GM19452 (cell line): ENCODE results near the gene GNG14.
A peak's percentile ranks its signal among the peaks of the same experiment; 100 is the strongest.
"Not testable (repeated sequence)": the region's sequence is repeated elsewhere in the genome, so short reads cannot be mapped to it uniquely, and the experiment has no call there.

Experiments used
- ATAC-seq: cut with Tn5 transposase; IDR thresholded peaks from one replicate; pipeline ENCODE4 v1.9.1; 2021; ENCODE audit not compliant: unreplicated experiment

GNG14 gene

GRCh38 chr19:12695997-12696365, 8.2 kb downstream of the GNG14 start:
- peak; percentile 9 for ATAC-seq

DNA sequence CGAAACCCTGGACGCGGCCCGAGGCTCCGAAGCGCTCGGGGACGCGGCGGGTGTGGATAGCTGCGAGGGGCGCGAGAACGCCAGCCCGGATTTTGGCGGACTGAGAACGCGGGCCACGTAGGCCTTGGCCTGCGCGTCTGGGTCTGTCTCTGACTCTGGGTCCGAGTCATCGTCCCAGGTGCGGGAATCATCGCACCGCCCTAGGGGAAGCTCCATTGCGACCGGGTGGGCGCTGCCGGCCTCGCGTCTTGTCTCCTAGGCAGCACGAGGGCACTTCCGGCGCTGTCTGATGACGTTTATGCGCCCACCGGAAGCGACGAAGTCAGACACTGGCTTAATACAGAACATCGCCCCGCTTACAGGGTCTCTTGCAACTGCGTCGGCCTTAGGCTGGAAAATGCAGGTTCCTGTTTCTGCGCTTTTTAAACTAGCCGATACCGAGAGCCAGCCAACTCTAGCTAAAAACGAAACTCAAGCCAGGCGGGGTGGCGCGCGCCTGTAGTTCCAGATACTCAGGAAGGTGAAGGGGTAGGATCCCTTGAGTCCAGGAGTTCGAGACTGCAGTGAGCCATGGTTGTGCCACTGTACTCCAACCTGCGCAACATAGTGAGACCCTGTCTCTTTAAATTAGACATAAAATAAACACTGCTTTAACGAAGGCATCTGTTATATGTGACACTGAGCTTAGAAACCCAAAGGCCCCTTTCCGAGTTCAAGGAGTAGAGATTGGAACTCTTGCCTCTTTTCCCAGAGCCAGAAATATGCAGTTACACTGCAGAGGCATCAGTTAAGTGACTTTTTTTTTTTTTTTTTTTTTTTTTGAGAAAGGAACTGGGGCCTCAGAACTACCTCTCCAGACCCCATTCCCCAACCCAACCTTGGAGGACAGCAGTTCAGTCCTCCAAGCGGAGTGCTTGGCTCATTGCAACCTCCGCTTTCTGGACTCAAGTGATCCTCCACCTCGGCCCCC, 8.9 kb downstream of the GNG14 start, which contains the start of gene FBXW9:
FBXW9 (minus strand) TSS at position 266 of the 970 bp plus-strand sequence; CDS start at position 216, 50 bp downstream.
- peak; percentile 79 for ATAC-seq

GRCh38 chr19:12697425-12697824, 9.6 kb downstream of the GNG14 start:
- ATAC-seq = not testable (repeated sequence)

DNA sequence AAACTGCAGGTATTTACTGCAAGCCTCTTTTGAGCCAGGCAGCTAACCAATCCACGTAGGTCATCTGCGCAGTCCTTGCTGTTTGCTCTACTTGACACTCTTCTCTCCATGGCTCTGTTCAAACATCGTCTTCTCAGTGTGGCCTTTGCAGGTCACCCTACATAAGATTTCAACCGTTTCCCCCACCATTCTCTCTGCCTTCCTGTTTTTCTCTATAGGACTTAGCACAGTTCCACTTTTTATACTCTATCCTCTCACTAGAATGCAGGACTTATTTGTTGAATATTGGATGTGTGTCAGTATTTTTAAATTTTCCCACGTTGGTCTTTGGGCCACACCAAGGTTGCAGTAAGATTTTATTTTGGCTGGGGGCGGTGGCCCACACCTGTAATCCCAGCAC, 10.3 kb downstream of the GNG14 start:
- no peak for ATAC-seq

GRCh38 chr19:12701596-12702282, 13.9 kb downstream of the GNG14 start:
- ATAC-seq = no peak

DNA sequence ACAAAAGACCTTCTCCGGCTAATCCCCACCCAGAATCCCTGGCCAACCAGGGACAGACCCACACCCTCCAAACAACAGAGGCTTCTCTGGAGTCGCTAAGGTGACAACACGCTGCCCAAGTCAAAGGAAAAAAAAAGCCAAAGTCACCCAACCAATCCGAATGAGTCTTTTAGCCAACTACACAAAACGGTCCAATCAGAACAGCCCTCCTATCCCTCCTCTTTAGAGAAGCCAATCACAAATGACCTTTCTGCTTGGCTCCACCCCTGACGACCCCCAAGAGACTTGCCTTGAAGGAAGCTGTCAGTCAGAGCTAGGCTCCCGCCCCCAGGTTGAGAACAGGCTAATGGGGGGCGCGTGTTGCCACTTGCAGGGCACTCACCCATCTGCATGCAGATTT, 15.2 kb downstream of the GNG14 start:
- no peak for ATAC-seq

DNA sequence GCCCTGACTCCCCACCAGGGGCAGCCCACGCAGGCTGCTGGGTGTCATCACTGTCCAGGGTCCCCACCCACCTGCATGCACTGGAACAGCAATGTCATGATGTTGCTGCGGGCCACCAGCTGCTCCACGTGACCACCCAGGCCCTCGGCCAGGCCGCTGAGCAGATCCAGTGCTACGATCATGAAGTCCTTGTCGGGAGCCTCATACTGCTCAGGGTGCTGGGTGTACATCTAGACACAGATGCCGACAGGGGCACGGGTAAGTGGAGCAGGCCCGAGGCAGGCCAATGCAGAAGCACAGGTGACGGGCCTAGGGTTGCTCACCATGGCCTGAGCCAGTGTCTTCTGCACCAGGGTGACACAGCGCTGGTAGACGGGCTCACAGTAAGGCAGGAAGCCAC, 17.4 kb downstream of the GNG14 start:
- ATAC-seq = no peak

- no peak for ATAC-seq
Observed at GRCh38 chr19:12705654-12706331, 18.0 kb downstream of the GNG14 start.

- ATAC-seq = no peak
Observed at GRCh38 chr19:12706332-12706718, 18.5 kb downstream of the GNG14 start.

- no peak for ATAC-seq
Observed at GRCh38 chr19:12708641-12709040, 20.8 kb downstream of the GNG14 start.

GRCh38 chr19:12711187-12711586, 23.4 kb downstream of the GNG14 start:
- no peak for ATAC-seq

DNA sequence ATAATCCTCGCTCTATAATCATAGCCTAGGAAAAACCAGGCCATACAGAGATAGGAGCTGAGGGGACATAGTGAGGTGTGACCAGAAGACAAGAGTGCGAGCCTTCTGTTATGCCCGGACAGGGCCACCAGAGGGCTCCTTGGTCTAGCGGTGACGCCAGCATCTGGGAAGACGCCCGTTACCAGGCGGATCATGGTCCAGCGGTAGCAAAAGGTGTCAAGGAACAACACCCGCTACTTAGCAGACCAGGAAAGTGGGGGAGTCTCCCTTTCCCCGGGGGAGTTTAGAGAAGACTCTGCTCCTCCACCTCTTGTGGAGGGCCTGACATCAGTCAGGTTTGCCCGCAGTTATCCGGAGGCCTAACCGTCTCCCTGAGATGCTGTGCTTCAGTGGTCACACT, 24.3 kb downstream of the GNG14 start:
- ATAC-seq = not testable (repeated sequence)

DNA sequence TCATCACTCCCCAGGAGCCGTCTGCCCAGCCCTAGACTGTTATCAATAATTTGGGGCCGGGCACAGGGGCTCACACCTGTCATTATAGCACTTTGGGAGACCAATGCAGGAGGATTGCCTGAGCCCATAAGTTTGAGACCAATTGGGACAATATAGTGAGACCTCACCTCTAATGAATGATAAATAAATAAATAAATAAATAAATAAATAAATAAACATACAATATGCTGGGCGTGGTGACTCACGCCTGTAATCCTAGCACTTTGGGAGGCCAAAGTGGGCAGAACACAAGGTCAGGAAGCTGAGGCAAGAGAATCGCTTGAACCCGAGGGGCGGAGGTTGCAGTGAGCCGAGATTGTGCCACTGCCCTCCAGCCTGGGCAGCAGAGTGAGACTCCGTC, 25.5 kb downstream of the GNG14 start:
- ATAC-seq = not testable (repeated sequence)

DNA sequence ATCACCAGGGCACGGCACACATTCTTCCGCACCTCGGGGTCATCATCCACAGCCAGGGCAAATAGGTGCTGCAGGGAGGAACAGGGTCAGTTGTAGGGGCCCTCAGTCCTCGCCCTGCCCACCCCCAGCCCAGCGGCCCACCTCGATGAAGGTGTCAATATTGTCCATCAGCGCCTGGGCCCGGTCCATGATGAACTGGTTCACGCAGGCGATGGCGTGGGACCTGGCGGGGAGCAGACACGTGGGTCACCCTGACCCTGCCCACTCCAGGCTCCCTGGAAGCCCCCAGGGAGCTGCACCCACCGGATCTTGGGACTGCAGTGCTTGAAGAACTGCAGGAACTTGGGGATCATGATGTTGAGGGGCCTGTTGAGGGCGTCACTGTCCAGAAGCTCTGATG, 27.3 kb downstream of the GNG14 start:
- no peak for ATAC-seq

DNA sequence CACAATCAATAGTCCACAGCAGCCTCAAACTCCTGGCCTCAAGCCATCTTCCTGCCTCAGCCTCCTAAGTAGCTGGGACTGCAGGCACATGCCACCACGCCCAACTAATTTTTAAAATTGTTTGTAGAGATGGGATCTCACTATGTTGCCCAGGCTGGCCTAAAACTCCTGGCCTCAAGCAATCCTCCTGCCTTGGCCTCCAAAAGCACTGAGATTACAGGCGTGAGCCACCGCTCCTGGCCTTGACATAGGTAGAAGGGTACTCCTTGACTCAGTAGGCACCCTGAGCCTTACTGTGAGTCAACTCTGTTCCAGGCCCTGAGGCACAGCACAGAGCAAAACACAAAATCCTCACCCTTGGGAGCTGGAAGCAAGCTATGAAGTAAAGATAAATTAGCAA, 28.1 kb downstream of the GNG14 start:
- ATAC-seq = no peak

DNA sequence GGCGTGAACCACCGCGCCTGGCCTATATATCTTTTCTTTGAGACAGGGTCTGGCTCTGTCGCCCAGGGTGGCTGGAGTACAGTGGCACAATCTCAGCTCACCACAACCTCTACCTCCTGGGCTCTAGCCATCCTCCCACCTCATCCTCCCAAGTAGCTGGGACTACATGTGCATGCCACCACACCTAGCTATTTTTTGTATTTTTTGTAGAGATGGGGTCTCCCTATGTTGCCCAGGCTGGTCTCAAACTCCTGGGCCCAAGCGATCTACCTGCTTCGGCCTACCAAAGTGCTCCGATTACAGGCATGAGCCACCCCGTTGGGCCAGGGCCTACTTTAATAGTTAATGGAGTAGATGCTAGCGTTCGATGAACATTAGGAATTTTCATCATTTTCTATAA, 32.5 kb downstream of the GNG14 start:
- no peak for ATAC-seq

DNA sequence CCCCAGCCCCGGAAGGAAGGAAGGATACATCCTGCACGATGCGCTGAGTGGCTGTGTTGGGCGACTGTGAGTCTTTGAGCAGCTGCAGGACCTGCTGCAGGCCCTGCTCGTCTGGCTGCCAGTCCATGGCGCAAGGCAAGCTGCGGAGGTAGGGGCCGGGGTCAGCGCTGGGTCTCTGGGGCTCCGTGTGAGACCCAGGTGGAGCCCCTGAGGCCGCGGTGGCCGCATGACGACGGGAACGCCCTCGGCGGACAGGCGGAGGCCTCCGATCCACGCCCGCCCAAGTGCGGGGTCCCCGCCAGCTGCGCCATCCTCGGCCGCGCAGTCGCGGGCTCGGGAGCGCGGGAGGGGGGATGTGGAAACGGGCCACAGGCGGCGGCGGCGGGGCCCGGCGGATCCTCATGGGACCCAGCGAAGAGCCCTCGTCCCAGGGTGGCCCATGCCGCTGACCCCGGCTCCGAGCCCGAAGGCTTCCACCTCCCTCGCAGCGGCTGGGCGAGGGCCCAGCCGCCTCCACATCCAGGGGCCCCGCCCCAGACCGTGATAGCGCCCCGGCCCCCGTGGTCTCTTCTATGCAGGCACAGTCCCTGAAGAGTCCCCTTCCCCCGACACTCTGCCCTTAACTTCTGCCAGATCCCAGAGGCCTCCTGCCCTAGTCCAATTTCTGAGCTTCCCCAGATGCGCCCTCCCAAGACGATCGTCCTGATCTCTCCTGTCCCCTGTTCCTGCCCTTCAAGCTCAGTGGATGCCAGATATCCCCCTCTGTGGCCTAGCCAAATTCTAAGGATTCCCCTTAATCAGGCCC, 33.3 kb downstream of the GNG14 start:
- ATAC-seq = no peak

DNA sequence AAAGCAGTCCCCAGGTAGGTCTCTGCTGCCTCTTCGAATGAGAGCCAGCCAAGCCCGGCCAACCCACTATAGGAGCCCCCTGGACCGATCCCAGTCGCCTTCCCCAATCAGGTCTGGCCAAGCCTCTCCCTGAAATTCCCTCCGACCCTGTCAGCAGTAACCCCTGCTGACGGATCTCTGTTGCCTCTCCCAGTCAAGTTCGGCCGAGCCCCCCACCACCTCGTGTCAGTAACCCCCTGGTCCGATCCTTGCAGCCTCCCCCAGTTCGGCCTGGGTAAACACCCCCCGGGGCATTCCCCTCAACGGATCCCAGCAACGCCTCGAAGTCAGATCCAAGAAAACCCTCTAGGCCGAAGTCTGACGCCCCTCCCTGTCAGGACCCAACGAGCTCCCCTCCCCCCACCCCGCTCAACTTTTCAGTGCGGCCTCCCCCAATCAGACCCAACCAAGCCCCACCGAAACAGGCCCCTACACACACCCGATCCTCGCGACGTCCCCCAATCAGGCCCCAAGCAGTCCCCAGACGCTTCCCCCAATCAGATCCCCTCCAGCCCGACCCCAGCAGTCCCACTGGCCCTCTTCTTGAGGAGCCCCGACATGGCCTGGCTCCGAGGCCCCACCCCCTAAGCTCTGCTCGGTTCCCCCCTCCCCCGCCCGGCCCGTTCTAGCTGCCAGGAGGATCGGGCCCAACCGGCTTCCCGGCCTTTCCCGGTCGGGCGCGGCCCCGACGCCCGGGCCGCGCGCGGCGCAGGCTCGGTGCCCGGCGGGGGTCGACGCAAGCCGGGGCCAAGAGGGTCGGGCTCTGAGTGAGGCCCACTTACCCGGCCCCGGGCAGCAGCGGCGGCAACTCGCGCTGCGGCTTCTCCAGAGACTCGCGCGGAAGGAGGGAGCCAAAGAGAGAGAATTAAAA, 34.1 kb downstream of the GNG14 start:
- ATAC-seq = peak; percentile 8

DNA sequence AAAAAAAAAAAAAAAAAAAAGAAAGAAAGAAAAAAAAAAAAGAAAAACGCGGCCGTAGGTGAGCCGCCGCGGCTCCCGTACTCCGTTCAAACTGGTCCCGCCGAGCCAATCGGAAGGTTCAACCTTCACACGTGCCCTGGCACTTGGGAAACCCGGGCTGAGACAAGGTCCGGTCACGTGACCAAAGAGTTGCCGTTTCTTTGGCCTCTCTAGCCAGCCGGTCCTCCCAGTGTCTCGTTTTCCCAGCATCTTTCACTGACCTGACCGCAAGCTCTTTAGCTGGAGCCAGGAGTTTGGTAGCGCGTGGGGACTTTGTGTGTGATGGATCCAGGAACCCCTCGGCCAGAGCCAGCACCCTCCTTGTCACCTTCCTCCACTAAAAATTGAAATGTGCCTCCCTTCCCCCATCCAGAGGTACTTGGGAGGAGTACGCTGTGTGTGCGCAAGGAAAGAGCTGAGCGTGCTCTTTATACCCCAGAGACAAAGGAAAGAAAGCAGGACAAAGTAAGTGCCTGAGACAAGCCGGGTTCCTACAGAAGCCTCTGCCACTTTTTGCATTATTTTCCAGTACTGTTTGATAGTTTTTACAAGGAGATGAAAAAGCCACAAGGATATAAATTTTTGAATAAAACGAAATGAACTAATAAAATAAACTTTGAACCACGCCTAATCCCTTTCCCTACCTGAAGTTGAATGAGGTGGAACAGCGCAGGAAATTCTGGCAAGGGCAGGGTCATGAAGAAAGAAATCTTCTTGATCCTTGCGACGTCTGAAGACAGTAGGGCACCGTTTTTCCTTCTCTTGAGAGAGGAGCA, 35.0 kb downstream of the GNG14 start:
- peak; percentile 74 for ATAC-seq
